T-cell (primary cell): ENCODE data around the gene SACM1L. TPM values are rescaled to one million over a fixed set of nuclear protein-coding genes. Genes with fewer than 3 reads are reported as not detected.
"Not testable (repeated sequence)": the region's sequence is repeated elsewhere in the genome, so short reads cannot be mapped to it uniquely, and the experiment has no call there.

Source experiments
- ATAC-seq, 4 experiments: fragments of 200-7000 bp in 3 of 4; fragments of 150-1000 bp in 1 of 4; cut with Tn5 transposase; replicated peaks in 1 of 4; 1 replicate in 3 of 4; 2 replicates in 1 of 4; pipeline ENCODE4 v1.10.0; 2021; ENCODE audit warnings: moderate library complexity in 3 of 4, mild to moderate bottlenecking in 2 of 4, moderate number of reproducible peaks in 1 of 4
- CTCF ChIA-PET, 2 donors: fragments of 300-600 bp; sonication (Branson Sonifier 250); formaldehyde crosslinking; loops; one replicate each; lab custom pipeline; 2022; ENCODE audit warnings: antibody characterized with exemption in 2 of 2; lab: Charles Lee
- POLR2A ChIA-PET, 2 donors: fragments of 300-600 bp; sonication (Branson Sonifier 250); formaldehyde crosslinking; loops; one replicate each; lab custom pipeline; 2022; ENCODE audit warnings: antibody characterized with exemption in 2 of 2; lab: Charles Lee
- DNase-seq, 35 experiments: peaks; one replicate each; pipeline versions ENCODE4 v3.0.0 to v3.0.0-alpha.2; 2013 to 2023
- H3K27ac ChIP-seq: one replicate; pipeline ENCODE4 v1.5.1; 2013; ENCODE audit warnings: low read length
- H3K27me3 ChIP-seq, 2 experiments: replicated peaks in 1 of 2; 1 replicate in 1 of 2; 2 replicates in 1 of 2; pipeline versions ENCODE4 v1.6.1 to v1.7.0; 2013; ENCODE audit warnings: low read length in 1 of 2, mixed read lengths in 1 of 2; ENCODE audit not compliant: control insufficient read depth in 2 of 2, insufficient read depth in 2 of 2; ENCODE audit errors: extremely low read depth in 1 of 2
- H3K36me3 ChIP-seq, 2 donors: 1 replicate in 1 of 2; 2 replicates in 1 of 2; pipeline versions ENCODE4 v1.6.1 to v1.7.0; 2013; ENCODE audit warnings: low read length in 1 of 2; ENCODE audit not compliant: control insufficient read depth in 2 of 2, insufficient read depth in 1 of 2; ENCODE audit errors: extremely low read depth in 1 of 2
- H3K4me1 ChIP-seq, 2 experiments: 1 replicate in 1 of 2; 2 replicates in 1 of 2; pipeline versions ENCODE4 v1.6.1 to v1.7.0; 2013; ENCODE audit warnings: low read length in 2 of 2, mixed read lengths in 1 of 2; ENCODE audit not compliant: insufficient read depth in 2 of 2, control insufficient read depth in 1 of 2; ENCODE audit errors: extremely low read depth in 1 of 2
- H3K4me3 ChIP-seq, 2 donors: 1 replicate in 1 of 2; 2 replicates in 1 of 2; pipeline versions ENCODE4 v1.5.1 to v1.7.0; 2013; ENCODE audit warnings: mild to moderate bottlenecking in 2 of 2, low read length in 1 of 2, moderate library complexity in 1 of 2; ENCODE audit not compliant: control insufficient read depth in 1 of 2; ENCODE audit errors: extremely low read depth in 1 of 2
- H3K9me3 ChIP-seq: 2 replicates; pipeline ENCODE4 v1.7.0; 2013
- H3K27ac Mint-ChIP-seq, 2 donors: one replicate each; pipeline ENCODE4 v1.8.0; 2020 to 2021; ENCODE audit warnings: mild to moderate bottlenecking in 2 of 2, mixed read lengths in 2 of 2
- H3K27me3 Mint-ChIP-seq, 2 donors: one replicate each; pipeline ENCODE4 v1.8.0; 2021 to 2022; ENCODE audit warnings: mixed read lengths in 2 of 2
- H3K36me3 Mint-ChIP-seq: one replicate; pipeline ENCODE4 v1.8.0; 2021; ENCODE audit warnings: mixed read lengths
- H3K4me1 Mint-ChIP-seq, 3 donors: one replicate each; pipeline ENCODE4 v1.8.0; 2020 to 2022; ENCODE audit warnings: mixed read lengths in 3 of 3, mild to moderate bottlenecking in 1 of 3
- H3K4me3 Mint-ChIP-seq, 3 donors: one replicate each; pipeline ENCODE4 v1.8.0; 2020 to 2022; ENCODE audit warnings: mild to moderate bottlenecking in 3 of 3, mixed read lengths in 3 of 3, moderate library complexity in 3 of 3
- H3K9me3 Mint-ChIP-seq, 3 donors: one replicate each; pipeline ENCODE4 v1.8.0; 2020 to 2022; ENCODE audit warnings: mixed read lengths in 3 of 3
- WGBS: methylation state at CpG from one replicate; pipeline ENCODE4 v1.1.5; 2013; ENCODE audit warnings: missing lambda C conversion rate; ENCODE audit not compliant: insufficient coverage; 5-methylcytosine and 5-hydroxymethylcytosine counted together
- total RNA-seq, 35 experiments: library from RNA in 6 of 35; stranded (reverse) in 6 of 35; fragments of 120-200 nt in 1 of 35; gene quantifications; one replicate each; pipeline versions ENCODE4 v1.2.1 to v1.2.4 and lab custom pipeline; 2013 to 2026

Gene SACM1L
- total RNA-seq, 5 donors from 2014 or later (not counting 1 experiment from before 2014, with no cell fraction given): 62.8 to 81.5 (median 69.1) TPM

GRCh38 chr3:45742461-45743089 lies 53.4 kb downstream of the SACM1L start:
- DNase-seq (no peak), ATAC-seq (no peak)
- H3K27me3 Mint-ChIP-seq: no peaks in the 10 kb centered on the region
- peak overlapping the region; percentile 28 to 67 for H3K27ac Mint-ChIP-seq
- Histone ChIP-seq H3K27ac (no peak overlapping the region), H3K9me3 (no peaks in the 10 kb centered on the region), H3K27me3 (no peaks in the 10 kb centered on the region), H3K36me3 (peaks cover 11 to 79% of the 10 kb centered on the region in 2 donors), H3K4me3 (no peak overlapping the region), H3K4me1 (peaks cover 5 to 13% of the 10 kb centered on the region in 2 experiments)
- H3K36me3 Mint-ChIP-seq: peaks cover 55% of the 10 kb centered on the region
- no peak overlapping the region for H3K4me3 Mint-ChIP-seq
- CTCF ChIA-PET: no interaction called here
- WGBS: 100% methylated on average over 4 of the region's 4 CpGs
- no peaks in the 10 kb centered on the region for H3K9me3 Mint-ChIP-seq
- POLR2A ChIA-PET: interaction anchor here in 1 of 2 donors (0.6 kb wide), 1 partner anchor 640 kb away, joined by 7 read pairs; no protein-coding TSS in a partner anchor
- H3K4me1 Mint-ChIP-seq: peaks cover 34 to 38% (median 37%) of the 10 kb centered on the region in 3 donors

DNA sequence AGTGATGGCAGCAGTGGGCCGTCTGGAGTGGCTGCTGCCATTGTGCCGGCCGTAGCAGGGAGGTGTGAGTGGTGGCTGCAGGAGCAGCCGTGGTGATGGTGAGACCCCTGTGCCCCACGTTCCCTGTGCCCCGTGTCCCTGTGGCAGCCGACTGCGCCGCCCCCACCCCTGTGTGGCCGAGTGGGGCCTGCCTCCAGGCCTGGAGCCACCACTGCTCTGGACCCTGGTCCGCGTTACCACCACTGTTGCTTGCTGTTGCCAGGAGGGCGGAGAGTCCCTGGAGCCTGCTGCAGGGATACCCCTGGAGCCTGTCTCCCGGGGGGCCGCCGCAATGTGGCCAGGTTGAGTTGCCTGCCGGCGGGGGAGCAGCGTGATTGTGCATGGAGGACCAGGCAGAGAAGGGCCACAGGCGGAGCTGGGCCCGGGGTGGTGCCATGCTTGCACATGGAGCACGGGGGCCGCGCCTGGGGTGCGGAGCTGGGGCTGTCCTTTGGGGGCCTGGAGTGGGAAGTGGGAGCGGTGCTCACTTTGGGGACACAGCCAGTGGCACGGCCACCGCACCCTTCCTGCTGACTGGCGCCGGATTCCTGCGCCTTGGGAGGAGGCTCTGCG lies 57.1 kb downstream of the SACM1L start:
- ATAC-seq (no peak), DNase-seq (no peak)
- Mint-ChIP-seq H3K4me3 (no peak overlapping the region), H3K27ac (no peak overlapping the region), H3K9me3 (no peaks in the 10 kb centered on the region), H3K36me3 (peaks cover 26% of the 10 kb centered on the region), H3K27me3 (no peaks in the 10 kb centered on the region), H3K4me1 (peaks cover 12 to 14% (median 13%) of the 10 kb centered on the region in 3 donors)
- POLR2A ChIA-PET: no interaction called here
- peaks cover 0 to 5% of the 10 kb centered on the region in 2 experiments for H3K4me1 ChIP-seq
- no peaks in the 10 kb centered on the region for H3K27me3 ChIP-seq
- H3K9me3 ChIP-seq: no peaks in the 10 kb centered on the region
- CTCF ChIA-PET: no interaction called here
- peaks cover 6 to 46% of the 10 kb centered on the region in 2 donors for H3K36me3 ChIP-seq
- 97% methylated on average over 31 of the region's 32 CpGs for WGBS
- H3K27ac ChIP-seq: no peak overlapping the region
- H3K4me3 ChIP-seq: no peak overlapping the region

DNA sequence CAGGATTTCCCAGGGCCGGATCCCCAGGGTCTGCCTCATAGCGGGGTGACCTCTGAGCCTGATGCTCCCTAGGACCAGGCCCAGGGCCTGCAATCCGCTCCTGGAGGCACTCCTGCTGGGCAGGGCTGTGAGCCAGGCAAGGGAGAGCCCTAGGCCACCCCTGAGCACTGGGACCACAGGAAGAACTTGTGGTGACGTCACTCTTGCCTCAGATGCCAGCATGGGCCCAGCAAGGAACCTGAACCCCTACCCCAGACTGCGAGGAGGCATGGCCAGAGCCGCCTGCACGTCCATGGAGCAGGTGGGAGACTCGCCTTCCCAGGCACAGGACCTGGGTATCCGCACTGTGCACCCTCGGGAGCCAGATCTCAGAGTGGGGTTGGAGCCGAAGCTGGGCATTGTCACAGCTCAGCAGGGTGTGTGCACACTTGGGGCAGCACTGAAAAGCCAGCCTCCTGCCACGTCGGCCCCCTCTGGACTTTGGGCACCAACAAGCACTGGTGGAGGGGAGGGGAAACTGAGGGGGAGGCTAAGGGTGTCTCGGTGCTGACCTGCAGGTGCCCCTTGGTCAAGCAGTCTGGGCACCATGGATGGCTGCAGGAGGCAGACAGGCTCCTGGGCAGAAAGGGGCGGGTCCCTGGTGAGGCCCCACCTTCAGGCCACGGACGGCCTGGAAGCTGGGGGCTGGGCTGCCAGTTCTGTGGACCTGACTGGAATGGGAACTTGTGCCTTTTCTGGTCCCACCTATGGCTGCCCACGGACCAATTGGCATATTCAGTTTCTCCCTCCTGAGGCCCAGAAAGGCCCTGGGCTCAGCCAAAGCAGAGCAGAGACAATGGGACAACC lies 57.8 kb downstream of the SACM1L start:
- Histone ChIP-seq H3K27ac (no peak overlapping the region), H3K36me3 (peaks cover 6 to 43% of the 10 kb centered on the region in 2 donors), H3K4me3 (no peak overlapping the region), H3K9me3 (no peaks in the 10 kb centered on the region), H3K27me3 (no peaks in the 10 kb centered on the region), H3K4me1 (no peaks in the 10 kb centered on the region)
- CTCF ChIA-PET: no interaction called here
- Mint-ChIP-seq H3K4me1 (peaks cover 5 to 7% (median 6%) of the 10 kb centered on the region in 3 donors), H3K36me3 (peaks cover 22% of the 10 kb centered on the region), H3K4me3 (no peak overlapping the region), H3K27ac (no peak overlapping the region), H3K27me3 (no peaks in the 10 kb centered on the region), H3K9me3 (no peaks in the 10 kb centered on the region)
- 95% methylated on average over 15 of the region's 18 CpGs for WGBS
- POLR2A ChIA-PET: no interaction called here
- peak in 1 of 4 experiments; percentile 17 for ATAC-seq
- DNase-seq: no peak

DNA sequence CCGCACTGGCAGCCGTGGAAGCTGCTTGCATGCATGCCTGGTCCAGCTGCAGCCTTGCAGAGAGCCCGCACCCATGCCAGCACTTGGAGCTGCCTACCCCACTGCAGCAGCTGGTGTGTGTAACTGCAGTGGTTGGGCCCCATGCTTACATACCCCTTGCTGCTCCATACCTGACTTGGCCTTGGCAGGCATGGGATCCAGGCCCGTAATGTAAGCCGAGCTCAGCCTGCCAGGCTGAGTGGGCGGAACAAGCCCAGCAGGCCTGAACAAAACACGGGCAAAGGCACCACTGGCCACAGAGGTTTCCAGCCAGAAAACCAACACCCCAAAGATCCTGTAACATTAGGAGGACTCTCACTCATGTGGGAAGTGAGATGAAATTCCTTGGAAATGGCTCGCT lies 58.9 kb downstream of the SACM1L start:
- no peaks in the 10 kb centered on the region for H3K4me1 ChIP-seq
- Mint-ChIP-seq H3K27ac (no peak overlapping the region), H3K4me3 (no peak overlapping the region), H3K36me3 (peaks cover 17% of the 10 kb centered on the region), H3K9me3 (no peaks in the 10 kb centered on the region), H3K27me3 (no peaks in the 10 kb centered on the region), H3K4me1 (peaks cover 0 to 2% (median 0%) of the 10 kb centered on the region in 3 donors)
- no peak overlapping the region for H3K27ac ChIP-seq
- WGBS: 97% methylated on average over 6 of the region's 8 CpGs
- peaks cover 6 to 35% of the 10 kb centered on the region in 2 donors for H3K36me3 ChIP-seq
- H3K27me3 ChIP-seq: no peaks in the 10 kb centered on the region
- no peaks in the 10 kb centered on the region for H3K9me3 ChIP-seq
- no peak for ATAC-seq
- ChIA-PET CTCF (no interaction called here), POLR2A (interaction anchor here in 1 of 2 donors (0.6 kb wide), 1 partner anchor 295 kb away, joined by 3 read pairs; no protein-coding TSS in a partner anchor)
- DNase-seq: no peak
- H3K4me3 ChIP-seq: no peak overlapping the region

- POLR2A ChIA-PET, H3K27ac Mint-ChIP-seq, H3K9me3 Mint-ChIP-seq, H3K4me1 ChIP-seq, H3K9me3 ChIP-seq, H3K4me1 Mint-ChIP-seq, H3K36me3 Mint-ChIP-seq, DNase-seq, ATAC-seq, H3K27ac ChIP-seq, H3K27me3 Mint-ChIP-seq, H3K4me3 Mint-ChIP-seq, H3K27me3 ChIP-seq, H3K4me3 ChIP-seq: not testable (repeated sequence)
- CTCF ChIA-PET: interaction anchor here in 1 of 2 donors (0.7 kb wide), 1 partner anchor 631 kb away, joined by 11 read pairs; no protein-coding TSS in a partner anchor
- WGBS: 92% methylated on average over 2 of the region's 4 CpGs
- H3K36me3 ChIP-seq: peaks cover 6 to 25% of the 10 kb centered on the region in 2 donors
Measured at GRCh38 chr3:45749036-45749600, 59.9 kb downstream of the SACM1L start.

GRCh38 chr3:45749880-45750279 lies 60.7 kb downstream of the SACM1L start:
- ATAC-seq (no peak), DNase-seq (no peak)
- no peaks in the 10 kb centered on the region for H3K9me3 Mint-ChIP-seq
- no peaks in the 10 kb centered on the region for H3K27me3 Mint-ChIP-seq
- 92% methylated on average over 2 of the region's 4 CpGs for WGBS
- peaks cover 0 to 2% (median 0%) of the 10 kb centered on the region in 3 donors for H3K4me1 Mint-ChIP-seq
- H3K27ac ChIP-seq: no peak overlapping the region
- H3K4me3 Mint-ChIP-seq: no peak overlapping the region
- H3K4me3 ChIP-seq: no peak overlapping the region
- POLR2A ChIA-PET: interaction anchor here in 1 of 2 donors (0.5 kb wide), 1 partner anchor 101 kb away, joined by 6 read pairs; no protein-coding TSS in a partner anchor
- no peaks in the 10 kb centered on the region for H3K4me1 ChIP-seq
- CTCF ChIA-PET: interaction anchor here in 1 of 2 donors (0.7 kb wide), 1 partner anchor 632 kb away, joined by 11 read pairs; no protein-coding TSS in a partner anchor
- H3K36me3 Mint-ChIP-seq: peaks cover 13% of the 10 kb centered on the region
- peaks cover 6 to 20% of the 10 kb centered on the region in 2 donors for H3K36me3 ChIP-seq
- H3K27ac Mint-ChIP-seq: no peak overlapping the region
- H3K9me3 ChIP-seq: no peaks in the 10 kb centered on the region
- no peaks in the 10 kb centered on the region for H3K27me3 ChIP-seq
